Putamen (tissue), 1 donor: ENCODE data around the gene PCYT2.

Experiments
- DNase-seq: peaks from one replicate; pipeline ENCODE4 v3.0.0-alpha.2; 2016; ENCODE audit warnings: low spot score

Gene PCYT2

DNA sequence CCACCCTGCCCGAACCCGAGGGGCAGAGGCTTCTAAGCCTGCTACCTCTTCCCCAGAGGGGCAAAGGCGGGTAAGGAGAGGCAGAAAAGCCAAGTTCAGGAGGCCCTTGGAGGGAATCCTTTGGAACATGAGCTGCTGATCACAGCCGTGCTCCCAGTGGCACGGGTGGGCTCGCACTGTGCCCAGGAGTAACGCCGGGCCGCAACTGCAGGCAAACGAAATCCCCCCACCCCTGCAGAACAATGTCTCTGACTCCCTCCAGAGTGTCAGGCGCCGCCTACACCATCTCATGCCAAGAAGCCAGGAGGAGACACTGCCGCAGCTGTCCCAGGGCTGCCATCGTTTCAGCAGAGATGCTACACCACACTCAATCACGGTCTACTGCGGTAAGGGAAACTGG is 59.8 kb downstream of the PCYT2 start:
- DNase-seq: no peak
